ENCODE measurements around the gene MREG. TPM values are rescaled to one million over a fixed set of nuclear protein-coding genes. Genes with fewer than 3 reads are reported as not detected.
"Not testable (repeated sequence)": the region's sequence is repeated elsewhere in the genome, so short reads cannot be mapped to it uniquely, and the experiment has no call there.

The MREG gene
- total RNA-seq, 2 experiments from 2014 or later, result 10.9 to 12.1 TPM

DNA sequence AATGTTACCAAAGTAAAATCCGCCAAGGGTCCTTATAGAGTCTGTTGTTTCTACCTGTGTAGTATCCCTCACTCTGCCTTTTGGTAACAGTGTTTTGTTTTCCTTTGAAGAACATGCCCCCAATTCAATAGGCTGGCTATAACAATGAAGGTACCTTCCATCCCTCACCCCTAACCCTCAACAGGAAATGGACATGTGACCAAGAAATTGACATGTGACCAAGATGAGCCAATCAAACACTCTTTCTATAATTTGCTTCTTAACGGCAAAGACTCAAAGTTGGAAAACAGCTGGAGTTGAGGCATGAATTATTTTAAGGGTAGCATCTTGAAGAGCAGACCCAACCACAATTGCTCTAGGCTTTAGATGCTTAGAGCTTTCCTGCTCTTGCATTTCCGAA, 5.4 kb upstream of the MREG start:
- Mint-ChIP-seq H3K4me1 (ENCODE audit: low read depth) (peaks cover 45% of the 10 kb centered on the region), H3K27ac (no peak overlapping the region), H3K9me3 (ENCODE audit: insufficient read depth) (peaks cover 5% of the 10 kb centered on the region), H3K4me3 (no peak overlapping the region), H3K27me3 (ENCODE audit: low read depth) (no peaks in the 10 kb centered on the region), H3K36me3 (ENCODE audit: low read depth) (peaks cover 7% of the 10 kb centered on the region)
- ChIA-PET POLR2A (interaction anchor here (0.7 kb wide), 1 partner anchor 42 kb away, joined by 3 read pairs; no protein-coding TSS in a partner anchor), CTCF (interaction anchor here (1.0 to 11.0 kb wide), 5 partner anchors 14 to 95 kb away, joined by 3 to 138 read pairs (median 16); partner anchors contain the start of gene XRCC5)
- ATAC-seq, result no peak
- DNase-seq, result no peak

DNA sequence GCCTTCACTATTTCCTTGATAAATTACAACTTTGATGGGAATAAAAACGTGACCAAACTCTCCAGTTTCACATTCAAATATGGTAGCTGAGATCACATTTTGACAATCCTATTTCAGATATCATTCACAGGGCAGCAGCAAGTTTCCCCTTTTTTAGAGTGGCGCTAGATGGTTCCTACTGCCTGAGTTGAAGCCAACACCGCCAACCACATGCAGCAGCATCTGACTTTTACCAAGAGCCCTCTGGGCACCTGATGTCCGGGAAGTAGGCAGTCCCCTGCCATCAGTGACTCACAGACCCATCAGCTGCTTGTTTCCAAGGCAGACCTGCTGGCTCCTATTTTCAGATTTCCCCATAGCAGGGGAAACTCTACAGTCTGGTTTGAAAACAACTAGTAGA, 4.0 kb upstream of the MREG start:
- Mint-ChIP-seq H3K36me3 (ENCODE audit: low read depth) (peaks cover 7% of the 10 kb centered on the region), H3K9me3 (ENCODE audit: insufficient read depth) (peaks cover 5% of the 10 kb centered on the region), H3K4me3 (no peak overlapping the region), H3K27me3 (ENCODE audit: low read depth) (no peaks in the 10 kb centered on the region), H3K4me1 (ENCODE audit: low read depth) (peaks cover 53% of the 10 kb centered on the region), H3K27ac (peak overlapping the region; percentile 86)
- ChIA-PET POLR2A (interaction anchor here (1.2 to 1.3 kb wide), 2 partner anchors 91 to 93 kb away, joined by 3 to 5 read pairs; partner anchors contain the start of gene XRCC5), CTCF (interaction anchor here (1.5 to 11.0 kb wide), 6 partner anchors 10 to 92 kb away, joined by 3 to 138 read pairs (median 18); partner anchors contain the start of gene XRCC5)
- DNase-seq (peak; percentile 37), ATAC-seq (no peak)

DNA sequence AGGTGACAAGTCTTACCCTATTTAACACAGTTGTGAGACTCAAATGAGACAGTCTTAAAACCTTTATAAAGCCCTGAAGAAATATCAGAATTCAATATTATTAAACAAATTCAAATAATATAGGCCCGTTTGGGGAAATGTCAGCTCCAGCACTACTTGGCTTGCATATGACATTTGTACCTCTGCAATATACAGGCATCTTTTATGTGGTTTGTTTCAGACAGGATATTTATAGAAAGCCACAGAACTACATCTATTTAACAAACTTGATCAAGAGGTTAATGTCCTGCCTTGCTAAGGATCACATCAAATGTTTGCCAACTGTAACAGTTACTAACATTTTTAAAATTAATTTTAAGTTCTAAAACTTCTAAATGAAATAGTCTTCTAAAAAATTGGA, 3.2 kb upstream of the MREG start:
- Mint-ChIP-seq H3K4me1 (ENCODE audit: low read depth) (peaks cover 56% of the 10 kb centered on the region), H3K36me3 (ENCODE audit: low read depth) (peaks cover 7% of the 10 kb centered on the region), H3K27ac (peak overlapping the region; percentile 91), H3K27me3 (ENCODE audit: low read depth) (no peaks in the 10 kb centered on the region), H3K9me3 (ENCODE audit: insufficient read depth) (peaks cover 5% of the 10 kb centered on the region), H3K4me3 (no peak overlapping the region)
- DNase-seq (no peak), ATAC-seq (no peak)
- ChIA-PET POLR2A (interaction anchor here (1.2 to 1.8 kb wide), 3 partner anchors 10 to 93 kb away, joined by 3 to 12 read pairs (median 5); partner anchors contain the start of gene XRCC5), CTCF (interaction anchor here (0.7 to 11.0 kb wide), 13 partner anchors 9 to 103 kb away, joined by 3 to 138 read pairs (median 5); partner anchors contain the start of gene XRCC5)

DNA sequence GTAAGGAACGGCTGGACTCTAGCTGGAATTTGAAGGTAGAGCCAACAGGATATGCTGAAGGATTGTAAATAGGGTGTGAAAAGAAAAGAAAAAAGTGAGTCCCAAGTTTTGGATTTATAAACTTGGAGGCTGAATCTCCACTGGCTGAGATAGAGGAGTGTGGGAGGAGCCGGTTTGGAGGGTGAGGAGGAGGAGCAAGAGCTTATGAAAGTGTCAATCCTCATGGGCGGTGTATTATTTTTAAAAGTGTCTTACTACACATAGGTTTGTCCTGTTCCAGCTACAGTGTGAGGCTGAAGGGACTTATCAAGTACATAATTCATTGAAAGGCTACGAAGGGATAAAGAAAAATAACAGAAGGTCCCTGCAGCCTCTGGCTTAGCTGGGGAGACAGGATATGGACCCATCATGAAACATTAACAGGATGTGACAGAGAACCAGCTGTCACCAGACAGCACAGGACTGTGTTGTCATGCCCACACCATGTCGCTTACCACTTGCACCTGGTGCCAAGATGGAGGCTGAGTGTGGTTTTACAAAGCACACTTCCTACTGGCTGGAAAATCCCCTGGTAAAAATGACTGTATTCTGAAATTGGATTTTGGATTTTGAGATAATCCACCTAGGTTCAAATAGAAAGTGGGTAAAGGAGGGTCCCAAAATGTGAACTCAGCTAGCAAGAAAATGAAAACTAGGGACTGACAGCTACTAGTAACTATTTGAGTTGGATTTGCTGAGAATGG, 2.5 kb upstream of the MREG start:
- Mint-ChIP-seq H3K36me3 (ENCODE audit: low read depth) (peaks cover 7% of the 10 kb centered on the region), H3K27ac (peak overlapping the region; percentile 91), H3K27me3 (ENCODE audit: low read depth) (no peaks in the 10 kb centered on the region), H3K4me1 (ENCODE audit: low read depth) (peaks cover 56% of the 10 kb centered on the region), H3K9me3 (ENCODE audit: insufficient read depth) (peaks cover 5% of the 10 kb centered on the region), H3K4me3 (peak overlapping the region; percentile 62)
- CTCF ChIA-PET, result interaction anchor here (0.7 to 11.0 kb wide), 14 partner anchors 8 to 104 kb away, joined by 3 to 138 read pairs (median 4); partner anchors contain the start of gene XRCC5
- POLR2A ChIA-PET, result interaction anchor here (0.8 to 1.8 kb wide), 5 partner anchors 10 to 337 kb away, joined by 3 to 12 read pairs (median 3); partner anchors contain the start of gene XRCC5
- DNase-seq (peak; percentile 81), ATAC-seq (peak; percentile 74)

DNA sequence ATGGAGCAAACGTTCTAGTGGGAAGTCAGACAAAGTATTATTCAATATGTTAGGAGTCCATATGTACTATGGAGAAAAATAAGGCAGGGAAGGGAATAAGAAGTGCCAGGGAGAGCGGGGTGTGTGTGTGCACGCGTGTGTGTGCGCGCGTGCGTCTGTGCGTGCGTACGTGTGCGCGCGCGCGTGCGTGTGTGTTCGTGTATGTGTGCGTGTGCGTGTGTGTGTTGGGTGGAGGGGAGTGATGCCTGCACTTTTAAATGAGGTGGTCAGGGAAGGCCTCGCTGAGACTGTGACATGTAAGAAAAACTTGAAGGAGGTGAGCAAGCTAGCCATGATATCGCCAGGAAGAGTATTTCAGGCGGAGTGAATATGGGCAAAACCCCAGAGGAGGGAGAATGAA, 1.6 kb upstream of the MREG start:
- H3K27me3 Mint-ChIP-seq (ENCODE audit: low read depth), result no peaks in the 10 kb centered on the region
- ChIA-PET CTCF (interaction anchor here (0.7 to 11.0 kb wide), 8 partner anchors 10 to 84 kb away, joined by 3 to 138 read pairs (median 6); no protein-coding TSS in a partner anchor), POLR2A (no interaction called here)
- peaks cover 56% of the 10 kb centered on the region for H3K4me1 Mint-ChIP-seq (ENCODE audit: low read depth)
- H3K36me3 Mint-ChIP-seq (ENCODE audit: low read depth), result peaks cover 7% of the 10 kb centered on the region
- peaks cover 5% of the 10 kb centered on the region for H3K9me3 Mint-ChIP-seq (ENCODE audit: insufficient read depth)
- no peak for DNase-seq
- peak overlapping the region; percentile 91 for H3K27ac Mint-ChIP-seq
- no peak for ATAC-seq
- H3K4me3 Mint-ChIP-seq, result no peak overlapping the region

DNA sequence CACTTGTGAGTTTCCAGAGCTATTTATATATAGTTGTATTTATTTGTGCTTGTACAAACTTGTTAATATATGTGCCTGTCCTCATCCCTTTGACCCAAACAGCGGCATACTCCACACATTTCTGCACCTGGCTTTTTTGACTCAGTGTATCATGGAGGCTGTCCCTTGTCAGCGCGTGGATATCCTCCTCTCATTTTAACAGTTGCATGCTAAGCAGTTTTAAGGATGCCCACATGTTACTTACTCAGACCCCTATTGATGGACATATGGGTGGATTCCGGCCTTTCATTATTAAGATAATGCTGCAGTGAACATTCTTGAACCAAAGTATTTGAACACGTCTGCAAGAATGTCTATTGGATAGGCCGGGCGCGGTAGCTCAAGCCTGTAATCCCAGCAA, 655 bp upstream of the MREG start:
- Mint-ChIP-seq H3K4me3 (peak overlapping the region; percentile 51), H3K36me3 (ENCODE audit: low read depth) (peaks cover 8% of the 10 kb centered on the region), H3K9me3 (ENCODE audit: insufficient read depth) (peaks cover 5% of the 10 kb centered on the region), H3K27ac (peak overlapping the region; percentile 48), H3K27me3 (ENCODE audit: low read depth) (no peaks in the 10 kb centered on the region), H3K4me1 (ENCODE audit: low read depth) (peaks cover 57% of the 10 kb centered on the region)
- CTCF ChIA-PET, result interaction anchor here (0.8 to 3.9 kb wide), 7 partner anchors 9 to 702 kb away, joined by 3 to 26 read pairs (median 4); partner anchors contain the start of gene ATIC
- POLR2A ChIA-PET, result no interaction called here
- ATAC-seq (no peak), DNase-seq (no peak)

DNA sequence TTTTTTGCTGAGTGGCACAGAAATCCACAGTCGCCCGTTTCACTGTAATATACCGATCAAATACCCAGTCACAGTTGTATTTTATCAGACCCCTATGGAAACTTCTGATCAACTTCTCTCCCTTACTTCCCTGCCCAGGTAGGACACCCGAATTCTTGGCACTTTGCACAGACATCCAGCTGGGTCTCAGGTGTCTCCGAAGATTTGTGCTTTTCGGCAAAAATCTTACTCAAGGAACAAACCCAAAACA, 596 bp downstream of the MREG start:
- ATAC-seq (no peak), DNase-seq (no peak)
- Mint-ChIP-seq H3K4me1 (ENCODE audit: low read depth) (peaks cover 48% of the 10 kb centered on the region), H3K27ac (peak overlapping the region; percentile 81), H3K4me3 (peak overlapping the region; percentile 91), H3K27me3 (ENCODE audit: low read depth) (no peaks in the 10 kb centered on the region), H3K9me3 (ENCODE audit: insufficient read depth) (no peaks in the 10 kb centered on the region), H3K36me3 (ENCODE audit: low read depth) (peaks cover 4% of the 10 kb centered on the region)
- POLR2A ChIA-PET, result no interaction called here
- CTCF ChIA-PET, result interaction anchor here (0.7 to 3.6 kb wide), 9 partner anchors 10 to 102 kb away, joined by 3 to 26 read pairs (median 4); no protein-coding TSS in a partner anchor

DNA sequence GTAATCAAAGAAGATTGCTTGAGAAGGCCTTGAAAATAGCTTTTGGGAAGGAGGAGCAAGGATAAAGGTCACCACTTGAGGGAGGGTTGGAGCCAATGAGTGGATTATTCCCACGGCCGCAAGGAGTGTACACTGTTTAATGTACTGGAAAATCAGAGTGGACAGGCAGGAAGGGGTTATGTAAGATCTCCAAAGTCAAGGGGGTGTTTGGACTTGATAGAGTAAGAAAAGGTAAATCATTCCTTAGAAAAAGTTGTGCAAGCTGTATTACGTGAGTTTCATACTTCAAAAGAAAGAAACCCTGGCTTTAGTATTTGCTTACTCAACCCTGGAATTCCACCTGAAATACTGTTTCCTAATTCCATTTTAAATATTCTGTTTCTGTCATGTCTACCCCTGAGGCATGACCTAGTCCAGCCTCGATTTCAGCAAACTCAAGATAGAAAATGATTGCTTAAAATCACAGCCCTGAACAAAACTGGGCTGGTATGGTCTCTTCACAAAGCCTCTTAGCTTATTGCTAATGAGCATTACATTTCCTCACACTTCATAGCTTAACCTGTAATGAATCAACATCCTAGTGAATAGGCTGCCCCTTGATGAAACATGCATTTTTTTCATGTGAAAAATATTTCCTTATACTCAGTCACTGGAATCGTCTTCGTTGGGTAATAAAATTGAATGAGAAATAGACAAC, 1.1 kb downstream of the MREG start:
- peaks cover 4% of the 10 kb centered on the region for H3K36me3 Mint-ChIP-seq (ENCODE audit: low read depth)
- POLR2A ChIA-PET, result no interaction called here
- H3K4me1 Mint-ChIP-seq (ENCODE audit: low read depth), result peaks cover 44% of the 10 kb centered on the region
- H3K4me3 Mint-ChIP-seq, result peak overlapping the region; percentile 91
- H3K9me3 Mint-ChIP-seq (ENCODE audit: insufficient read depth), result no peaks in the 10 kb centered on the region
- CTCF ChIA-PET, result interaction anchor here (0.7 to 3.6 kb wide), 9 partner anchors 11 to 81 kb away, joined by 3 to 26 read pairs (median 4); no protein-coding TSS in a partner anchor
- no peak for ATAC-seq
- H3K27me3 Mint-ChIP-seq (ENCODE audit: low read depth), result no peaks in the 10 kb centered on the region
- peak overlapping the region; percentile 81 for H3K27ac Mint-ChIP-seq
- DNase-seq, result no peak

DNA sequence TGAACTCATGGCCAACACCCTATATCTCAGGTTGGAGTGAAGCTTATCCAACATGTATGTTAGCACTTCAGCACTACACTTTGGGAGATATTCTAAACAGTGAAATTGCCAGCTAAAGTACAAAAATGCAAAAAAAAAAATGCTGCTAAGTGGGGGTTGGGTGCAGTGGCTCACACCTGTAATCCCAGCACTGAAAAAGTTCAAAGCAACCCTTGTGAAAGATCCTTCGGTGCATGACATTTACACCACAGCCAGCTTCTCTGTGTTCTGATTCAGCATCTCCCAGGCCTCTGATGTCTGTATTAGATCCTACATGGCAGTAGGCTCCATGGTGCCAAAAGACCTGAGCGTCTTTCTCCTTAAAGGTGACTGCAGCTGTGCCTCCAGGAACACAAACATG, 4.1 kb downstream of the MREG start:
- POLR2A ChIA-PET; H3K27me3 Mint-ChIP-seq (ENCODE audit: low read depth); H3K9me3 Mint-ChIP-seq (ENCODE audit: insufficient read depth); H3K27ac Mint-ChIP-seq; ATAC-seq; H3K36me3 Mint-ChIP-seq (ENCODE audit: low read depth); DNase-seq; H3K4me3 Mint-ChIP-seq: not testable (repeated sequence)
- CTCF ChIA-PET, result interaction anchor here (0.6 kb wide), 1 partner anchor 59 kb away, joined by 3 read pairs; no protein-coding TSS in a partner anchor
- H3K4me1 Mint-ChIP-seq (ENCODE audit: low read depth), result peaks cover 40% of the 10 kb centered on the region

DNA sequence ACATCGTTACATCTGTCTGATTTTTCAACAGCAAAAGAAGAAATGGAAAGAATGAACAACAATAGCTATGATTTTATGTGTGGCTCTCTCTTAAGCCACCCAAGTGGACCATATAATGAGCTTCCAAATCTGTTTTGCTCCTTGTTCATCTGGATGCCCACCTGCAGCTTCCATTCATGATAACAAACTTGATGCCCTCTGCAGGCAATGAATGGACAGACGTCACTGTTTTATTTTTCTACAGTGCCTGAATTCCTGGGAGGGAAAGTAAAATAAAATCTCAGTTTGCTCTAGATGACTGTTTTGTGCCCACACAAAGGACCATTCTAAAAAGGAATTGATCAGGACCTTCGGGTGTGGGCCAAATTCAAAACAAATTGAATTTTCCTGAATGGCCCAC, 5.0 kb downstream of the MREG start:
- no peak for ATAC-seq

DNA sequence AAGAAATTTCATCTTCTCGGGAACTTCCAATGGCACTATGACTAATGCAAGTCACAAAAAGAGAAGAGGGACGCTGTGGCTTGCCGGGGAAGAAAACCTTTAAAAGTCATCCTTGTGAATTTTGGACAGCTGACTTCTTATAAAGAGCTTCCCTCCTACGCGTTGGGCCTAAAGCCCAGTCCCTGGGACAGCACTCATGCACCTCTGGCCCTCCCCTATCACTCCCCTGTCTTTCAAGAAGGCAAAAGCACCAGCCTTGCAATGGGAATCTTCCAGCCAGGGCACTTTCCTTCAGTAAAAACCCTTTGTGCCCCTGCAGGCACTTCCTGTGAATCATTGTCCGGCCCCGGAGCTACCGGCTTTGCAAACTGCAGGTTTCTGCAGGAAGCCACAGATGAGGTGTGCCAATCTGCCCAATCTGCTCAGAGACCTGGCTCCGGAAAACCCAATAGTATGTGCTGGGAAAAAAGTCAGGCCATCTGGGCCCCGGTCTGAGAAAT, 7.1 kb downstream of the MREG start:
- POLR2A ChIA-PET, result interaction anchor here (1.3 kb wide), 1 partner anchor 10 kb away, joined by 12 read pairs; no protein-coding TSS in a partner anchor
- ATAC-seq, result peak; percentile 67
- H3K4me1 Mint-ChIP-seq (ENCODE audit: low read depth), result peaks cover 42% of the 10 kb centered on the region

More for the DNA sequence above, 5.0 kb downstream of the MREG start:
- no peak overlapping the region for H3K4me3 Mint-ChIP-seq
- H3K27ac Mint-ChIP-seq, result no peak overlapping the region
- ChIA-PET POLR2A (no interaction called here), CTCF (interaction anchor here (0.8 to 3.9 kb wide), 3 partner anchors 23 to 58 kb away, joined by 3 to 21 read pairs (median 3); no protein-coding TSS in a partner anchor)
- DNase-seq, result no peak
- H3K36me3 Mint-ChIP-seq (ENCODE audit: low read depth), result peaks cover 4% of the 10 kb centered on the region
- no peaks in the 10 kb centered on the region for H3K27me3 Mint-ChIP-seq (ENCODE audit: low read depth)
- no peaks in the 10 kb centered on the region for H3K9me3 Mint-ChIP-seq (ENCODE audit: insufficient read depth)
- H3K4me1 Mint-ChIP-seq (ENCODE audit: low read depth), result peaks cover 45% of the 10 kb centered on the region

More for the DNA sequence above, 7.1 kb downstream of the MREG start:
- no peaks in the 10 kb centered on the region for H3K27me3 Mint-ChIP-seq (ENCODE audit: low read depth)
- peaks cover 4% of the 10 kb centered on the region for H3K36me3 Mint-ChIP-seq (ENCODE audit: low read depth)
- CTCF ChIA-PET, result interaction anchor here (1.0 to 3.9 kb wide), 8 partner anchors 8 to 74 kb away, joined by 3 to 21 read pairs (median 5); no protein-coding TSS in a partner anchor
- H3K27ac Mint-ChIP-seq, result peak overlapping the region; percentile 67
- H3K4me3 Mint-ChIP-seq, result peak overlapping the region; percentile 37
- DNase-seq, result peak; percentile 57
- no peaks in the 10 kb centered on the region for H3K9me3 Mint-ChIP-seq (ENCODE audit: insufficient read depth)

Measured in activated CD8-positive, alpha-beta T cell treated with anti-CD3 and anti-CD28 coated beads, Interleukin-2, amount 10 ng/mL, durations not matched to agents 7 days and 5 days (primary cell).